AG04450 (cell line): ENCODE measurements around the gene GRM6. TPM values are rescaled to one million over a fixed set of nuclear protein-coding genes. Genes with fewer than 3 reads are reported as not detected.

ENCODE experiments used
- CTCF ChIA-PET: fragments of 300-600, 350-600 bp; formaldehyde crosslinking; extraction: SDS; loops from one replicate; lab custom pipeline; 2022; ENCODE audit warnings: antibody characterized with exemption, inconsistent platforms; lab: Charles Lee
- POLR2A ChIA-PET: fragments of 350-600 bp; formaldehyde crosslinking; extraction: SDS; loops from one replicate; lab custom pipeline; 2021; ENCODE audit warnings: antibody characterized with exemption, inconsistent platforms; lab: Yijun Ruan, JAX
- DNase-seq: peaks from one replicate; pipeline ENCODE4 v3.0.0-alpha.2; 2011; ENCODE audit warnings: low read depth, low spot score
- H3K27ac ChIP-seq: one replicate; pipeline ENCODE4 v1.5.1; 2012; ENCODE audit warnings: low read depth, low read length, control low read depth
- H3K27me3 ChIP-seq: one replicate; pipeline ENCODE4 v1.6.0; 2012; ENCODE audit warnings: low read length; ENCODE audit not compliant: control insufficient read depth, insufficient read depth
- H3K4me3 ChIP-seq: 2 replicates; pipeline ENCODE4 v1.5.1; 2011; ENCODE audit warnings: mild to moderate bottlenecking, low read depth, low read length, control low read depth
- H3K9me3 ChIP-seq: 2 replicates; pipeline ENCODE4 v1.5.1; 2012; ENCODE audit warnings: low read length; ENCODE audit not compliant: control insufficient read depth, insufficient read depth
- CTCF ChIP-seq: IDR thresholded peaks from 2 replicates; pipeline ENCODE4 v1.5.1; 2011; ENCODE audit warnings: low read depth, low read length, control low read depth, inconsistent platforms
- polyA plus RNA-seq: library from polyadenylated mRNA; depleted of rRNA; stranded (reverse); fragments of >200 nt; gene quantifications from 2 replicates; pipeline ENCODE4 v1.2.3, GENCODE V29; 2011

The GRM6 gene
- polyA plus RNA-seq, 1 experiment = not detected

GRCh38 chr5:178986326-178986960 is 8.7 kb downstream of the GRM6 start:
- Histone ChIP-seq H3K9me3 (peaks cover 96% of the 10 kb centered on the region), H3K4me3 (no peak overlapping the region), H3K27ac (no peak overlapping the region), H3K27me3 (no peaks in the 10 kb centered on the region)
- TF ChIP-seq CTCF = no peak
- ChIA-PET POLR2A (no interaction called here), CTCF (no interaction called here)
- no peak for DNase-seq

GRCh38 chr5:178984145-178985072 is 10.7 kb downstream of the GRM6 start:
- TF ChIP-seq CTCF = no peak
- ChIA-PET CTCF (no interaction called here), POLR2A (no interaction called here)
- no peaks in the 10 kb centered on the region for H3K27me3 ChIP-seq
- peaks cover 89% of the 10 kb centered on the region for H3K9me3 ChIP-seq
- H3K4me3 ChIP-seq = no peak overlapping the region
- no peak overlapping the region for H3K27ac ChIP-seq
- no peak for DNase-seq

- no peak for TF ChIP-seq CTCF
- no peak overlapping the region for H3K4me3 ChIP-seq
- POLR2A ChIA-PET = no interaction called here
- CTCF ChIA-PET = no interaction called here
- no peak for DNase-seq
- H3K27me3 ChIP-seq = no peaks in the 10 kb centered on the region
- peaks cover 89% of the 10 kb centered on the region for H3K9me3 ChIP-seq
- H3K27ac ChIP-seq = no peak overlapping the region
These were observed 11.4 kb downstream of the GRM6 start for GRCh38 chr5:178983728-178984127.

GRCh38 chr5:178982941-178983340 is 12.2 kb downstream of the GRM6 start:
- CTCF ChIA-PET = no interaction called here
- no peak for TF ChIP-seq CTCF
- POLR2A ChIA-PET = no interaction called here
- H3K4me3 ChIP-seq = no peak overlapping the region
- no peak for DNase-seq
- H3K27ac ChIP-seq = no peak overlapping the region
- H3K9me3 ChIP-seq = peaks cover 83% of the 10 kb centered on the region
- no peaks in the 10 kb centered on the region for H3K27me3 ChIP-seq

GRCh38 chr5:178981381-178981780 is 13.7 kb downstream of the GRM6 start:
- POLR2A ChIA-PET = no interaction called here
- TF ChIP-seq CTCF = no peak
- CTCF ChIA-PET = no interaction called here
- H3K27ac ChIP-seq = no peak overlapping the region
- H3K4me3 ChIP-seq = no peak overlapping the region
- no peak for DNase-seq
- no peaks in the 10 kb centered on the region for H3K27me3 ChIP-seq
- H3K9me3 ChIP-seq = peaks cover 83% of the 10 kb centered on the region
